ENCODE measurements around the gene PKD2L1.
A peak's percentile ranks its signal among the peaks of the same experiment; 100 is the strongest.
"Not testable (repeated sequence)": the region's sequence is repeated elsewhere in the genome, so short reads cannot be mapped to it uniquely, and the experiment has no call there.

PKD2L1 gene

GRCh38 chr10:100286051-100287033, 43.7 kb downstream of the PKD2L1 start, which contains the start of gene BLOC1S2:
BLOC1S2 (minus strand) TSS chr10:100286680; CDS start chr10:100286659, 21 bp downstream.
- DNase-seq (ENCODE audit: low read depth) = peak; percentile 91

- DNase-seq (ENCODE audit: low read depth) = not testable (repeated sequence)
These were observed 44.7 kb downstream of the PKD2L1 start for GRCh38 chr10:100285326-100285725.

- DNase-seq (ENCODE audit: low read depth) = no peak
These were observed 47.1 kb downstream of the PKD2L1 start for GRCh38 chr10:100282907-100283306.

GRCh38 chr10:100276971-100277370, 53.1 kb downstream of the PKD2L1 start:
- not testable (repeated sequence) for DNase-seq (ENCODE audit: low read depth)

- peak; percentile 89 for DNase-seq (ENCODE audit: low read depth)
These were observed 62.6 kb downstream of the PKD2L1 start, which contains the start of gene CWF19L1 for GRCh38 chr10:100267239-100268104. CWF19L1 (minus strand) TSS chr10:100267638; CDS start chr10:100267593, 45 bp downstream.

- DNase-seq (ENCODE audit: low read depth) = no peak
These were observed 64.1 kb downstream of the PKD2L1 start for GRCh38 chr10:100265821-100266485.

- no peak for DNase-seq (ENCODE audit: low read depth)
These were observed 75.8 kb downstream of the PKD2L1 start for GRCh38 chr10:100254191-100254590.

GRCh38 chr10:100253041-100253440, 77.0 kb downstream of the PKD2L1 start:
- DNase-seq (ENCODE audit: low read depth) = no peak

- DNase-seq (ENCODE audit: low read depth) = no peak
These were observed 81.2 kb downstream of the PKD2L1 start for GRCh38 chr10:100248820-100249219.

GRCh38 chr10:100245484-100246220, 84.4 kb downstream of the PKD2L1 start:
- no peak for DNase-seq (ENCODE audit: low read depth)

GRCh38 chr10:100239851-100240250, 90.2 kb downstream of the PKD2L1 start:
- no peak for DNase-seq (ENCODE audit: low read depth)

- no peak for DNase-seq (ENCODE audit: low read depth)
These were observed 91.6 kb downstream of the PKD2L1 start for GRCh38 chr10:100238429-100238828.
